ENCODE results near the gene AMBRA1.

Gene AMBRA1

GRCh38 chr11:46367244-46367915 lies 226.4 kb downstream of the AMBRA1 start:
- DNase-seq (ENCODE audit: low read depth in 2 of 2) = peak; percentile 63 to 70

GRCh38 chr11:46366661-46367161 lies 227.1 kb downstream of the AMBRA1 start:
- no peak for DNase-seq (ENCODE audit: low read depth in 2 of 2)

- DNase-seq (ENCODE audit: low read depth in 2 of 2) = no peak
These were observed 227.6 kb downstream of the AMBRA1 start for GRCh38 chr11:46366260-46366659.

- DNase-seq (ENCODE audit: low read depth in 2 of 2) = no peak
These were observed 229.0 kb downstream of the AMBRA1 start for GRCh38 chr11:46364791-46365190.

- DNase-seq (ENCODE audit: low read depth in 2 of 2) = no peak
These were observed 229.8 kb downstream of the AMBRA1 start for GRCh38 chr11:46364056-46364455.

GRCh38 chr11:46363455-46364005 lies 230.3 kb downstream of the AMBRA1 start:
- no peak for DNase-seq (ENCODE audit: low read depth in 2 of 2)

- DNase-seq (ENCODE audit: low read depth in 2 of 2) = no peak
These were observed 230.8 kb downstream of the AMBRA1 start for GRCh38 chr11:46363031-46363407.

GRCh38 chr11:46362156-46363030 lies 231.4 kb downstream of the AMBRA1 start:
- no peak for DNase-seq (ENCODE audit: low read depth in 2 of 2)

- peak in 1 of 2 donors; percentile 57 for DNase-seq (ENCODE audit: low read depth in 2 of 2)
These were observed 232.3 kb downstream of the AMBRA1 start for GRCh38 chr11:46361283-46362155.

- no peak for DNase-seq (ENCODE audit: low read depth in 2 of 2)
These were observed 232.9 kb downstream of the AMBRA1 start for GRCh38 chr11:46360878-46361277.

GRCh38 chr11:46359953-46360352 lies 233.9 kb downstream of the AMBRA1 start:
- DNase-seq (ENCODE audit: low read depth in 2 of 2) = no peak

GRCh38 chr11:46357483-46357936 lies 236.3 kb downstream of the AMBRA1 start:
- no peak for DNase-seq (ENCODE audit: low read depth in 2 of 2)

GRCh38 chr11:46356924-46357482 lies 236.8 kb downstream of the AMBRA1 start:
- no peak for DNase-seq (ENCODE audit: low read depth in 2 of 2)

GRCh38 chr11:46353698-46354097 lies 240.1 kb downstream of the AMBRA1 start:
- peak in 1 of 2 donors; percentile 51 for DNase-seq (ENCODE audit: low read depth in 2 of 2)

- DNase-seq (ENCODE audit: low read depth in 2 of 2) = peak; percentile 57 to 67
These were observed 241.6 kb downstream of the AMBRA1 start for GRCh38 chr11:46352063-46352841.

- no peak for DNase-seq (ENCODE audit: low read depth in 2 of 2)
These were observed 242.2 kb downstream of the AMBRA1 start for GRCh38 chr11:46351606-46352005.

GRCh38 chr11:46351148-46351547 lies 242.7 kb downstream of the AMBRA1 start:
- DNase-seq (ENCODE audit: low read depth in 2 of 2) = no peak

GRCh38 chr11:46350695-46351094 lies 243.1 kb downstream of the AMBRA1 start:
- no peak for DNase-seq (ENCODE audit: low read depth in 2 of 2)

- DNase-seq (ENCODE audit: low read depth in 2 of 2) = peak in 1 of 2 donors; percentile 43
These were observed 245.0 kb downstream of the AMBRA1 start for GRCh38 chr11:46348566-46349401.
